ENCODE data around the gene NCKAP5L. TPM values are rescaled to one million over a fixed set of nuclear protein-coding genes. Genes with fewer than 3 reads are reported as not detected.

Gene NCKAP5L
- total and polyA plus RNA-seq, 3 experiments from 2014 or later, result 4.3 to 5.5 (median 4.8) TPM

- Mint-ChIP-seq H3K4me3 (peak overlapping the region in 4 of 7 donors; percentile 75 to 97 (median 84)), H3K27me3 (no peaks in the 10 kb centered on the region), H3K36me3 (peaks cover 0 to 8% (median 0%) of the 10 kb centered on the region in 3 donors), H3K27ac (peak overlapping the region in 2 of 8 donors; percentile 56 to 72), H3K9me3 (no peaks in the 10 kb centered on the region), H3K4me1 (peaks cover 38 to 53% (median 49%) of the 10 kb centered on the region in 3 donors)
- Histone ChIP-seq H3K4me3 (ENCODE audit: low read length) (no peak overlapping the region), H3K36me3 (ENCODE audit: insufficient read depth, low read length) (no peaks in the 10 kb centered on the region), H3K27me3 (ENCODE audit: insufficient read depth, low read length, poor library complexity, severe bottlenecking) (no peaks in the 10 kb centered on the region), H3K4me1 (ENCODE audit: insufficient read depth, low read length) (peaks cover 26% of the 10 kb centered on the region), H3K9me3 (ENCODE audit: low read length) (no peaks in the 10 kb centered on the region), H3K27ac (ENCODE audit: low read depth, low read length) (no peak overlapping the region)
- no peak for DNase-seq
- ChIA-PET CTCF (interaction anchor here (2.2 kb wide), 1 partner anchor 48 kb away, joined by 8 read pairs; no protein-coding TSS in a partner anchor), POLR2A (no interaction called here)
Measured at GRCh38 chr12:49825971-49826421, 2.2 kb downstream of the NCKAP5L start.

GRCh38 chr12:49825360-49825970, 2.7 kb downstream of the NCKAP5L start:
- no peak overlapping the region for H3K27ac ChIP-seq (ENCODE audit: low read depth, low read length)
- H3K27me3 ChIP-seq (ENCODE audit: insufficient read depth, low read length, poor library complexity, severe bottlenecking), result no peaks in the 10 kb centered on the region
- no peak for DNase-seq
- no peaks in the 10 kb centered on the region for H3K27me3 Mint-ChIP-seq
- H3K4me1 ChIP-seq (ENCODE audit: insufficient read depth, low read length), result peaks cover 31% of the 10 kb centered on the region
- peaks cover 0 to 8% (median 0%) of the 10 kb centered on the region in 3 donors for H3K36me3 Mint-ChIP-seq
- no peaks in the 10 kb centered on the region for H3K9me3 Mint-ChIP-seq
- no peak overlapping the region for H3K4me3 ChIP-seq (ENCODE audit: low read length)
- POLR2A ChIA-PET, result no interaction called here
- peaks cover 41 to 58% (median 53%) of the 10 kb centered on the region in 3 donors for H3K4me1 Mint-ChIP-seq
- no peaks in the 10 kb centered on the region for H3K9me3 ChIP-seq (ENCODE audit: low read length)
- H3K27ac Mint-ChIP-seq, result peak overlapping the region in 3 of 8 donors; percentile 0 to 71 (median 41)
- H3K36me3 ChIP-seq (ENCODE audit: insufficient read depth, low read length), result no peaks in the 10 kb centered on the region
- H3K4me3 Mint-ChIP-seq, result peak overlapping the region in 1 of 7 donors; percentile 14
- CTCF ChIA-PET, result interaction anchor here (1.0 kb wide), 1 partner anchor 14 kb away, joined by 3 read pairs; no protein-coding TSS in a partner anchor

GRCh38 chr12:49824895-49825294, 3.3 kb downstream of the NCKAP5L start:
- POLR2A ChIA-PET, result interaction anchor here (0.6 kb wide), 1 partner anchor 151 kb away, joined by 4 read pairs; no protein-coding TSS in a partner anchor
- DNase-seq, result no peak
- CTCF ChIA-PET, result interaction anchor here (0.8 to 1.0 kb wide), 2 partner anchors 14 to 84 kb away, joined by 3 read pairs; partner anchors contain the start of gene TMBIM6
- Histone ChIP-seq H3K36me3 (ENCODE audit: insufficient read depth, low read length) (no peaks in the 10 kb centered on the region), H3K27ac (ENCODE audit: low read depth, low read length) (no peak overlapping the region), H3K9me3 (ENCODE audit: low read length) (no peaks in the 10 kb centered on the region), H3K4me1 (ENCODE audit: insufficient read depth, low read length) (peaks cover 31% of the 10 kb centered on the region), H3K27me3 (ENCODE audit: insufficient read depth, low read length, poor library complexity, severe bottlenecking) (no peaks in the 10 kb centered on the region), H3K4me3 (ENCODE audit: low read length) (no peak overlapping the region)
- peak overlapping the region in 5 of 8 donors; percentile 0 to 71 (median 49) for H3K27ac Mint-ChIP-seq
- no peaks in the 10 kb centered on the region for H3K9me3 Mint-ChIP-seq
- no peaks in the 10 kb centered on the region for H3K27me3 Mint-ChIP-seq
- H3K4me1 Mint-ChIP-seq, result peaks cover 42 to 56% (median 53%) of the 10 kb centered on the region in 3 donors
- H3K36me3 Mint-ChIP-seq, result peaks cover 0 to 8% (median 0%) of the 10 kb centered on the region in 3 donors
- H3K4me3 Mint-ChIP-seq, result peak overlapping the region in 1 of 7 donors; percentile 14

- Histone ChIP-seq H3K27me3 (ENCODE audit: insufficient read depth, low read length, poor library complexity, severe bottlenecking) (no peaks in the 10 kb centered on the region), H3K9me3 (ENCODE audit: low read length) (no peaks in the 10 kb centered on the region), H3K4me3 (ENCODE audit: low read length) (no peak overlapping the region), H3K4me1 (ENCODE audit: insufficient read depth, low read length) (peaks cover 30% of the 10 kb centered on the region), H3K36me3 (ENCODE audit: insufficient read depth, low read length) (no peaks in the 10 kb centered on the region), H3K27ac (ENCODE audit: low read depth, low read length) (no peak overlapping the region)
- peaks cover 0 to 8% (median 0%) of the 10 kb centered on the region in 3 donors for H3K36me3 Mint-ChIP-seq
- peak overlapping the region in 2 of 8 donors; percentile 36 to 64 for H3K27ac Mint-ChIP-seq
- peak overlapping the region in 2 of 7 donors; percentile 13 to 46 for H3K4me3 Mint-ChIP-seq
- peaks cover 46 to 60% (median 57%) of the 10 kb centered on the region in 3 donors for H3K4me1 Mint-ChIP-seq
- POLR2A ChIA-PET, result interaction anchor here (0.6 kb wide), 1 partner anchor 152 kb away, joined by 4 read pairs; no protein-coding TSS in a partner anchor
- H3K9me3 Mint-ChIP-seq, result no peaks in the 10 kb centered on the region
- CTCF ChIA-PET, result interaction anchor here (0.8 to 1.0 kb wide), 2 partner anchors 15 to 83 kb away, joined by 3 read pairs; partner anchors contain the start of gene TMBIM6
- no peak for DNase-seq
- H3K27me3 Mint-ChIP-seq, result no peaks in the 10 kb centered on the region
Measured at GRCh38 chr12:49824416-49824815, 3.8 kb downstream of the NCKAP5L start.

- Mint-ChIP-seq H3K27ac (peak overlapping the region in 1 of 8 donors; percentile 15), H3K9me3 (no peaks in the 10 kb centered on the region)
Measured at GRCh38 chr12:49823951-49824350, 4.3 kb downstream of the NCKAP5L start.

GRCh38 chr12:49823350-49823749, 4.9 kb downstream of the NCKAP5L start:
- no peak overlapping the region for H3K27ac Mint-ChIP-seq
- no peak for DNase-seq
- ChIA-PET POLR2A (no interaction called here), CTCF (interaction anchor here (1.4 kb wide), 1 partner anchor 16 kb away, joined by 4 read pairs; no protein-coding TSS in a partner anchor)
- Histone ChIP-seq H3K9me3 (ENCODE audit: low read length) (no peaks in the 10 kb centered on the region), H3K27ac (ENCODE audit: low read depth, low read length) (no peak overlapping the region), H3K36me3 (ENCODE audit: insufficient read depth, low read length) (no peaks in the 10 kb centered on the region), H3K4me1 (ENCODE audit: insufficient read depth, low read length) (peaks cover 22% of the 10 kb centered on the region), H3K4me3 (ENCODE audit: low read length) (no peak overlapping the region), H3K27me3 (ENCODE audit: insufficient read depth, low read length, poor library complexity, severe bottlenecking) (no peaks in the 10 kb centered on the region)
- no peaks in the 10 kb centered on the region for H3K27me3 Mint-ChIP-seq
- peaks cover 37 to 51% (median 49%) of the 10 kb centered on the region in 3 donors for H3K4me1 Mint-ChIP-seq
- no peaks in the 10 kb centered on the region for H3K9me3 Mint-ChIP-seq
- H3K36me3 Mint-ChIP-seq, result peaks cover 0 to 5% (median 0%) of the 10 kb centered on the region in 3 donors
- H3K4me3 Mint-ChIP-seq, result no peak overlapping the region

More at GRCh38 chr12:49823951-49824350, 4.3 kb downstream of the NCKAP5L start:
- ChIA-PET POLR2A (no interaction called here), CTCF (interaction anchor here (1.4 kb wide), 1 partner anchor 15 kb away, joined by 4 read pairs; no protein-coding TSS in a partner anchor)
- H3K4me3 ChIP-seq (ENCODE audit: low read length), result no peak overlapping the region
- Mint-ChIP-seq H3K27me3 (no peaks in the 10 kb centered on the region), H3K4me1 (peaks cover 43 to 57% (median 55%) of the 10 kb centered on the region in 3 donors), H3K4me3 (peak overlapping the region in 1 of 7 donors; percentile 46), H3K36me3 (peaks cover 0 to 8% (median 0%) of the 10 kb centered on the region in 3 donors)
- H3K4me1 ChIP-seq (ENCODE audit: insufficient read depth, low read length), result peaks cover 25% of the 10 kb centered on the region
- H3K27me3 ChIP-seq (ENCODE audit: insufficient read depth, low read length, poor library complexity, severe bottlenecking), result no peaks in the 10 kb centered on the region
- H3K36me3 ChIP-seq (ENCODE audit: insufficient read depth, low read length), result no peaks in the 10 kb centered on the region
- H3K27ac ChIP-seq (ENCODE audit: low read depth, low read length), result no peak overlapping the region
- H3K9me3 ChIP-seq (ENCODE audit: low read length), result no peaks in the 10 kb centered on the region
- no peak for DNase-seq

GRCh38 chr12:49821373-49822287, 6.6 kb downstream of the NCKAP5L start:
- no peaks in the 10 kb centered on the region for H3K9me3 ChIP-seq (ENCODE audit: low read length)
- ChIA-PET POLR2A (no interaction called here), CTCF (interaction anchor here (0.6 to 1.7 kb wide), 3 partner anchors 43 to 81 kb away, joined by 3 to 5 read pairs (median 4); partner anchors contain the start of gene TMBIM6)
- Mint-ChIP-seq H3K4me3 (peak overlapping the region in 1 of 7 donors; percentile 69), H3K36me3 (peaks cover 0 to 8% (median 3%) of the 10 kb centered on the region in 3 donors), H3K4me1 (peaks cover 28 to 40% (median 39%) of the 10 kb centered on the region in 3 donors), H3K9me3 (no peaks in the 10 kb centered on the region), H3K27me3 (no peaks in the 10 kb centered on the region), H3K27ac (peak overlapping the region in 3 of 8 donors; percentile 14 to 51 (median 24))
- no peak overlapping the region for H3K4me3 ChIP-seq (ENCODE audit: low read length)
- no peak overlapping the region for H3K27ac ChIP-seq (ENCODE audit: low read depth, low read length)
- no peak for DNase-seq
- no peaks in the 10 kb centered on the region for H3K36me3 ChIP-seq (ENCODE audit: insufficient read depth, low read length)
- H3K27me3 ChIP-seq (ENCODE audit: insufficient read depth, low read length, poor library complexity, severe bottlenecking), result no peaks in the 10 kb centered on the region
- H3K4me1 ChIP-seq (ENCODE audit: insufficient read depth, low read length), result peaks cover 14% of the 10 kb centered on the region
